C1 segment of cervical spinal cord (tissue), 14 donors: ENCODE measurements around the gene USP6NL.
A peak's percentile ranks its signal among the peaks of the same experiment; 100 is the strongest.
"Not testable (repeated sequence)": the region's sequence is repeated elsewhere in the genome, so short reads cannot be mapped to it uniquely, and the experiment has no call there.

ENCODE experiments used
- DNase-seq, 14 donors: peaks; one replicate each; lab custom pipeline; 2025; lab: John Stamatoyannopoulos, UW

USP6NL gene

GRCh38 chr10:11611248-11612020, at the start of gene USP6NL:
USP6NL (minus strand) TSS chr10:11611650; CDS start chr10:11597634, 14,016 bp downstream.
- DNase-seq, result peak in 12 of 14 donors; percentile 39 to 90 (median 73)

GRCh38 chr10:11658801-11659368, 47.4 kb upstream of the USP6NL start:
- DNase-seq, result no peak

- no peak for DNase-seq
Observed at GRCh38 chr10:11655836-11656235, 44.4 kb upstream of the USP6NL start.

GRCh38 chr10:11654659-11655058, 43.2 kb upstream of the USP6NL start:
- DNase-seq, result peak in 1 of 14 donors; percentile 83

GRCh38 chr10:11653758-11654471, 42.5 kb upstream of the USP6NL start:
- DNase-seq, result no peak

- DNase-seq, result no peak
Observed at GRCh38 chr10:11647676-11648075, 36.2 kb upstream of the USP6NL start.

GRCh38 chr10:11646450-11646849, 35.0 kb upstream of the USP6NL start:
- DNase-seq, result no peak

- no peak for DNase-seq
Observed at GRCh38 chr10:11643039-11643438, 31.6 kb upstream of the USP6NL start.

GRCh38 chr10:11642566-11642965, 31.1 kb upstream of the USP6NL start:
- DNase-seq, result peak in 2 of 14 donors; percentile 1 to 12

- DNase-seq, result no peak
Observed at GRCh38 chr10:11639849-11640764, 28.7 kb upstream of the USP6NL start.

- no peak for DNase-seq
Observed at GRCh38 chr10:11639362-11639761, 27.9 kb upstream of the USP6NL start.

- DNase-seq, result no peak
Observed at GRCh38 chr10:11638055-11638698, 26.7 kb upstream of the USP6NL start.

GRCh38 chr10:11636697-11637303, 25.4 kb upstream of the USP6NL start:
- DNase-seq, result no peak

- no peak for DNase-seq
Observed at GRCh38 chr10:11631890-11632587, 20.6 kb upstream of the USP6NL start.

GRCh38 chr10:11631291-11631690, 19.8 kb upstream of the USP6NL start:
- DNase-seq, result no peak

GRCh38 chr10:11629731-11630130, 18.3 kb upstream of the USP6NL start:
- no peak for DNase-seq

GRCh38 chr10:11627941-11628340, 16.5 kb upstream of the USP6NL start:
- DNase-seq, result not testable (repeated sequence)

- DNase-seq, result no peak
Observed at GRCh38 chr10:11626071-11626470, 14.6 kb upstream of the USP6NL start.

- DNase-seq, result no peak
Observed at GRCh38 chr10:11625019-11625735, 13.7 kb upstream of the USP6NL start.
